IMR-90 (cell line): Measurements from ENCODE around the gene COL25A1. TPM values are rescaled to one million over a fixed set of nuclear protein-coding genes. Genes with fewer than 3 reads are reported as not detected.

Experiments used
- ATAC-seq: fragments of 200-7000 bp; cut with Tn5 transposase; 2 replicates; pipeline ENCODE4 v1.9.1; 2020; ENCODE audit warnings: low read depth, mild to moderate bottlenecking, moderate library complexity
- BruUV-seq: library from RNA; stranded (reverse); fragments of 400-500 nt; replicated peaks from 2 replicates; lab custom pipeline; 2021; lab: Mats Ljungman, UMichigan
- CTCF ChIA-PET: fragments of 300-600 bp; formaldehyde crosslinking; extraction: SDS; loops from one replicate; lab custom pipeline; 2021; ENCODE audit warnings: antibody characterized with exemption; lab: Yijun Ruan, JAX
- POLR2A ChIA-PET: fragments of 300-600 bp; sonication (Branson Sonifier 250); formaldehyde crosslinking; loops from one replicate; lab custom pipeline; 2022; ENCODE audit warnings: antibody characterized with exemption; ENCODE audit not compliant: unreplicated experiment; lab: Charles Lee
- DNase-seq: peaks from one replicate; pipeline ENCODE4 v3.0.0; 2013
- H2AFZ ChIP-seq: replicated peaks from 2 replicates; pipeline ENCODE3; 2013; ENCODE audit warnings: low read length, mild to moderate bottlenecking; ENCODE audit not compliant: poor library complexity
- H2AK5ac ChIP-seq: 2 replicates; pipeline ENCODE4 v1.6.1; 2013; ENCODE audit warnings: low read depth, low read length, inconsistent platforms
- H2AK9ac ChIP-seq: replicated peaks from 2 replicates; pipeline ENCODE3; 2013; ENCODE audit warnings: mild to moderate bottlenecking, low read depth, low read length, moderate library complexity; ENCODE audit not compliant: poor library complexity
- H2BK120ac ChIP-seq: 2 replicates; pipeline ENCODE4 v1.6.1; 2013; ENCODE audit warnings: low read depth, low read length, inconsistent platforms
- H2BK15ac ChIP-seq: 3 replicates; pipeline ENCODE4 v1.6.1; 2013; ENCODE audit warnings: low read depth, low read length, inconsistent platforms
- H2BK20ac ChIP-seq: 2 replicates; pipeline ENCODE4 v1.6.1; 2013; ENCODE audit warnings: low read depth, mild to moderate bottlenecking, inconsistent platforms, low read length, moderate library complexity
- H2BK5ac ChIP-seq: 2 replicates; pipeline ENCODE4 v1.6.1; 2013; ENCODE audit warnings: mild to moderate bottlenecking, low read depth, low read length, inconsistent platforms; ENCODE audit not compliant: poor library complexity, severe bottlenecking
- H3K14ac ChIP-seq: replicated peaks from 2 replicates; pipeline ENCODE4 v1.6.1; 2013; ENCODE audit warnings: low read depth, low read length, inconsistent platforms
- H3K18ac ChIP-seq: 2 replicates; pipeline ENCODE4 v1.6.1; 2013; ENCODE audit warnings: low read depth, low read length, control low read depth
- H3K23ac ChIP-seq: 2 replicates; pipeline ENCODE4 v1.6.1; 2013; ENCODE audit warnings: low read depth, low read length, inconsistent platforms
- H3K27ac ChIP-seq: 2 replicates; pipeline ENCODE4 v1.5.1; 2013; ENCODE audit warnings: mild to moderate bottlenecking, control low read depth, low read length; ENCODE audit not compliant: insufficient read depth
- H3K27me3 ChIP-seq: 2 replicates; pipeline ENCODE4 v1.6.1; 2013; ENCODE audit warnings: low read length; ENCODE audit not compliant: control insufficient read depth, insufficient read depth
- H3K36me3 ChIP-seq: 2 replicates; pipeline ENCODE4 v1.6.1; 2013; ENCODE audit warnings: low read length, mixed read lengths; ENCODE audit not compliant: control insufficient read depth, insufficient read depth
- H3K4ac ChIP-seq: 2 replicates; pipeline ENCODE4 v1.6.1; 2013; ENCODE audit warnings: low read depth, low read length, inconsistent platforms
- H3K4me1 ChIP-seq: 2 replicates; pipeline ENCODE4 v1.6.1; 2013; ENCODE audit warnings: low read length, mixed read lengths; ENCODE audit not compliant: control insufficient read depth, insufficient read depth
- H3K4me2 ChIP-seq: 2 replicates; pipeline ENCODE4 v1.6.1; 2013; ENCODE audit warnings: low read depth, mild to moderate bottlenecking, control low read depth, low read length, moderate library complexity
- H3K4me3 ChIP-seq: 2 replicates; pipeline ENCODE4 v1.5.1; 2013; ENCODE audit warnings: low read depth, mild to moderate bottlenecking, control low read depth, low read length, moderate library complexity; ENCODE audit not compliant: insufficient read depth
- H3K56ac ChIP-seq: 2 replicates; pipeline ENCODE4 v1.6.1; 2013; ENCODE audit warnings: low read length, inconsistent platforms; ENCODE audit not compliant: insufficient read depth; ENCODE audit errors: extremely low read depth
- H3K79me1 ChIP-seq, 2 experiments: 2 replicates each; pipeline ENCODE4 v1.6.1; 2013; ENCODE audit warnings: low read length in 2 of 2, inconsistent platforms in 1 of 2, low read depth in 1 of 2
- H3K9ac ChIP-seq: 2 replicates; pipeline ENCODE4 v1.6.1; 2013; ENCODE audit warnings: low read depth, low read length, control low read depth
- H3K9me1 ChIP-seq: 2 replicates; pipeline ENCODE4 v1.6.1; 2013; ENCODE audit warnings: low read length, inconsistent platforms; ENCODE audit not compliant: insufficient read depth
- H3K9me3 ChIP-seq: 2 replicates; pipeline ENCODE4 v1.6.1; 2013; ENCODE audit warnings: low read length; ENCODE audit not compliant: control insufficient read depth, insufficient read depth
- H4K20me1 ChIP-seq: 2 replicates; pipeline ENCODE4 v1.6.1; 2013; ENCODE audit warnings: low read length, inconsistent platforms; ENCODE audit not compliant: insufficient read depth
- H4K5ac ChIP-seq: 2 replicates; pipeline ENCODE4 v1.6.1; 2013; ENCODE audit warnings: mild to moderate bottlenecking, low read depth, low read length, control low read depth
- H4K8ac ChIP-seq, 2 experiments: 2 replicates each; pipeline ENCODE4 v1.6.1; 2013; ENCODE audit warnings: low read depth in 2 of 2, low read length in 2 of 2, control low read depth in 1 of 2, inconsistent platforms in 1 of 2
- H4K91ac ChIP-seq: 2 replicates; pipeline ENCODE4 v1.6.1; 2013; ENCODE audit warnings: low read depth, low read length, inconsistent platforms; ENCODE audit not compliant: insufficient read depth
- BHLHE40 ChIP-seq: fragments of 150-350 bp; IDR thresholded peaks from 2 replicates; pipeline ENCODE4 v1.6.1; 2016; ENCODE audit warnings: mild to moderate bottlenecking, low read depth, low read length
- CHD1 ChIP-seq: IDR thresholded peaks from 2 replicates; pipeline ENCODE4 v1.6.1; 2012; ENCODE audit warnings: low read depth, low read length, improper control_type of control experiment
- MAFK ChIP-seq: IDR thresholded peaks from 2 replicates; pipeline ENCODE4 v1.6.1; 2012; ENCODE audit warnings: low read depth, low read length, improper control_type of control experiment
- POLR2A ChIP-seq: IDR thresholded peaks from 2 replicates; pipeline ENCODE4 v1.6.1; 2012; ENCODE audit warnings: mild to moderate bottlenecking, low read depth, low read length
- WGBS, 2 experiments: methylation state at CpG; one replicate each; pipeline versions ENCODE4 v1.1.5 to v1.1.7; 2013; ENCODE audit warnings: missing lambda C conversion rate in 2 of 2; ENCODE audit not compliant: insufficient read length in 1 of 2; ENCODE audit errors: extremely low coverage in 2 of 2; 5-methylcytosine and 5-hydroxymethylcytosine counted together
- dilution Hi-C: fragments of 300-500 bp; cut with HindIII; formaldehyde crosslinking; loops from one replicate; pipeline ENCODE4 v1.14.3; 2018; ENCODE audit warnings: low sequenced_read_pairs; ENCODE audit not compliant: unreplicated experiment
- in situ Hi-C: fragments of 300-500 bp; cut with MboI; formaldehyde crosslinking; loops from 3 replicates; pipeline ENCODE4 v1.14.3; 2019; ENCODE audit warnings: low sequenced_read_pairs, inconsistent platforms, mixed read lengths
- intact Hi-C: fragments of 100-400 bp; cut with micrococcal nuclease; formaldehyde crosslinking; loops from 2 replicates; pipeline ENCODE4 v1.10.0; 2022
- polyA plus RNA-seq, 3 experiments: library from polyadenylated mRNA; depleted of rRNA; stranded (reverse); fragments of >200 nt; gene quantifications; 2 replicates each; pipeline ENCODE4 v1.2.3, GENCODE V29; 2012; ENCODE audit warnings: low replicate concordance in 1 of 3
- total RNA-seq: library from RNA; depleted of rRNA; stranded (reverse); fragments of >200 nt; gene quantifications from 2 replicates; pipeline ENCODE4 v1.2.3, GENCODE V29; 2012
- TF ChIP-seq, protein P1 (sequence below): fragments of 150-350 bp; IDR thresholded peaks from 2 replicates; pipeline ENCODE4 v1.6.1; 2017; ENCODE audit warnings: mild to moderate bottlenecking, antibody characterized with exemption, low read length, low read depth
- TF ChIP-seq, protein P2 (sequence below): conservative IDR thresholded peaks from 2 replicates; pipeline ENCODE4 v1.5.1; 2012; ENCODE audit warnings: mild to moderate bottlenecking, low read depth, low read length, improper control_type of control experiment
- TF ChIP-seq, protein P3 (sequence below): fragments of 150-350 bp; IDR thresholded peaks from 2 replicates; pipeline ENCODE4 v1.6.1; 2016; ENCODE audit warnings: low read depth, mild to moderate bottlenecking, low read length, moderate library complexity, borderline replicate concordance

COL25A1 gene
- total and polyA plus RNA-seq, 2 of the 4 experiments (the other 2 are of a cell fraction) = under 0.01 to 0.05 TPM

DNA sequence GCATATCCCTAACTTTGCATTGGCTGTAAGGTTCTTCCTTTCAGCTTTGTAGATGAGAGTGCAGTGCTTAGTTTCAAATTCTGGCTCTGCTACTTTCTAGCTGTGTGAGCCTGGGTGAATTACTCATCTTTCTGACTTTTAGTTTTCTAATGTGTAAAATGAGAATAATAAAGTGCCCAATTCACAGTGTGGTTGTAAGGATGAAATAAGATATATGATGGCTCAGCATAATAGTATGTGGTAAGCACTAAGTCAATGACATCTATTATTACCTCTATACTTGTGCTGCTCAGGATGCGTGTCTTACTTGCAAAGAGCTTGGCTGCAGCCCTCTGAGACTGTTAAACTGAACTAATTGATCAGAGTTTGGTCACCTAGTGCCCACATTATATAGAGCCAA lies 509.0 kb downstream of the COL25A1 start:
- H3K4me2 ChIP-seq = no peak overlapping the region
- no peak overlapping the region for H2AK5ac ChIP-seq
- no peaks in the 10 kb centered on the region for H3K9me3 ChIP-seq
- H3K27ac ChIP-seq = no peak overlapping the region
- H4K91ac ChIP-seq = no peak overlapping the region
- H3K27me3 ChIP-seq = no peaks in the 10 kb centered on the region
- H2BK15ac ChIP-seq = no peak overlapping the region
- no peaks in the 10 kb centered on the region for H4K20me1 ChIP-seq
- H3K56ac ChIP-seq = no peak overlapping the region
- H3K18ac ChIP-seq = no peak overlapping the region
- no peak overlapping the region for H3K4ac ChIP-seq
- WGBS, 2 experiments = 20% methylated on average over 1 of the region's 1 CpG; no CpG with 5 or more reads in 1 of the 2 experiments
- H3K4me1 ChIP-seq = no peaks in the 10 kb centered on the region
- H2BK20ac ChIP-seq = no peak overlapping the region
- H3K36me3 ChIP-seq = no peaks in the 10 kb centered on the region
- H4K5ac ChIP-seq = no peak overlapping the region
- in situ Hi-C loops = no loop called here
- ChIA-PET POLR2A (no interaction called here), CTCF (no interaction called here)
- no peak overlapping the region for H2AK9ac ChIP-seq
- TF ChIP-seq, protein P1, sequence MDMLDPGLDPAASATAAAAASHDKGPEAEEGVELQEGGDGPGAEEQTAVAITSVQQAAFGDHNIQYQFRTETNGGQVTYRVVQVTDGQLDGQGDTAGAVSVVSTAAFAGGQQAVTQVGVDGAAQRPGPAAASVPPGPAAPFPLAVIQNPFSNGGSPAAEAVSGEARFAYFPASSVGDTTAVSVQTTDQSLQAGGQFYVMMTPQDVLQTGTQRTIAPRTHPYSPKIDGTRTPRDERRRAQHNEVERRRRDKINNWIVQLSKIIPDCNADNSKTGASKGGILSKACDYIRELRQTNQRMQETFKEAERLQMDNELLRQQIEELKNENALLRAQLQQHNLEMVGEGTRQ = no peak
- TF ChIP-seq CHD1 (no peak), POLR2A (no peak), BHLHE40 (no peak), MAFK (peak; percentile 73)
- TF ChIP-seq, protein P2, sequence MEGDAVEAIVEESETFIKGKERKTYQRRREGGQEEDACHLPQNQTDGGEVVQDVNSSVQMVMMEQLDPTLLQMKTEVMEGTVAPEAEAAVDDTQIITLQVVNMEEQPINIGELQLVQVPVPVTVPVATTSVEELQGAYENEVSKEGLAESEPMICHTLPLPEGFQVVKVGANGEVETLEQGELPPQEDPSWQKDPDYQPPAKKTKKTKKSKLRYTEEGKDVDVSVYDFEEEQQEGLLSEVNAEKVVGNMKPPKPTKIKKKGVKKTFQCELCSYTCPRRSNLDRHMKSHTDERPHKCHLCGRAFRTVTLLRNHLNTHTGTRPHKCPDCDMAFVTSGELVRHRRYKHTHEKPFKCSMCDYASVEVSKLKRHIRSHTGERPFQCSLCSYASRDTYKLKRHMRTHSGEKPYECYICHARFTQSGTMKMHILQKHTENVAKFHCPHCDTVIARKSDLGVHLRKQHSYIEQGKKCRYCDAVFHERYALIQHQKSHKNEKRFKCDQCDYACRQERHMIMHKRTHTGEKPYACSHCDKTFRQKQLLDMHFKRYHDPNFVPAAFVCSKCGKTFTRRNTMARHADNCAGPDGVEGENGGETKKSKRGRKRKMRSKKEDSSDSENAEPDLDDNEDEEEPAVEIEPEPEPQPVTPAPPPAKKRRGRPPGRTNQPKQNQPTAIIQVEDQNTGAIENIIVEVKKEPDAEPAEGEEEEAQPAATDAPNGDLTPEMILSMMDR = no peak
- TF ChIP-seq, protein P3, sequence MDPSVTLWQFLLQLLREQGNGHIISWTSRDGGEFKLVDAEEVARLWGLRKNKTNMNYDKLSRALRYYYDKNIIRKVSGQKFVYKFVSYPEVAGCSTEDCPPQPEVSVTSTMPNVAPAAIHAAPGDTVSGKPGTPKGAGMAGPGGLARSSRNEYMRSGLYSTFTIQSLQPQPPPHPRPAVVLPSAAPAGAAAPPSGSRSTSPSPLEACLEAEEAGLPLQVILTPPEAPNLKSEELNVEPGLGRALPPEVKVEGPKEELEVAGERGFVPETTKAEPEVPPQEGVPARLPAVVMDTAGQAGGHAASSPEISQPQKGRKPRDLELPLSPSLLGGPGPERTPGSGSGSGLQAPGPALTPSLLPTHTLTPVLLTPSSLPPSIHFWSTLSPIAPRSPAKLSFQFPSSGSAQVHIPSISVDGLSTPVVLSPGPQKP = no peak
- H4K8ac ChIP-seq = no peak overlapping the region
- H2AFZ ChIP-seq = no peak overlapping the region
- ATAC-seq (no peak), DNase-seq (no peak)
- H3K4me3 ChIP-seq = no peak overlapping the region
- no peak overlapping the region for H3K9ac ChIP-seq
- no peaks in the 10 kb centered on the region for H3K79me1 ChIP-seq
- no peak overlapping the region for H3K14ac ChIP-seq
- H3K9me1 ChIP-seq = no peaks in the 10 kb centered on the region
- no peak overlapping the region for H2BK120ac ChIP-seq
- no TSS peak for BruUV-seq
- H2BK5ac ChIP-seq = no peak overlapping the region
- no peak overlapping the region for H3K23ac ChIP-seq
- dilution Hi-C loops = no loop called here
- intact Hi-C loops = no loop called here
